ENCODE measurements around the gene MRPS26.
"Not testable (repeated sequence)": the region's sequence is repeated elsewhere in the genome, so short reads cannot be mapped to it uniquely, and the experiment has no call there.

Gene MRPS26

GRCh38 chr20:3043322-3043721, 2.5 kb upstream of the MRPS26 start, which contains the start of gene GNRH2:
GNRH2 (plus strand) TSS chr20:3043622; CDS start chr20:3044415, 793 bp downstream.
- H3K27ac ChIP-seq (ENCODE audit: low read depth, low read length), result no peak within 1 kb of the TSS
- H3K36me3 ChIP-seq (ENCODE audit: insufficient read depth, low read length), result peaks cover 34% of the 10 kb centered on the region
- no peak within 1 kb of the TSS for H3K4me3 ChIP-seq (ENCODE audit: low read length)
- H3K9ac ChIP-seq (ENCODE audit: low read depth, low read length), result no peak within 1 kb of the TSS
- no peaks in the 10 kb centered on the region for H3K9me3 ChIP-seq (ENCODE audit: insufficient read depth, low read depth, low read length)
- WGBS, result 84% methylated on average over 3 of the region's 3 CpGs
- no peaks in the 10 kb centered on the region for H3K27me3 ChIP-seq (ENCODE audit: insufficient read depth, low read length)
- H3K4me1 ChIP-seq (ENCODE audit: insufficient read depth, low read length), result peaks cover 15% of the 10 kb centered on the region

DNA sequence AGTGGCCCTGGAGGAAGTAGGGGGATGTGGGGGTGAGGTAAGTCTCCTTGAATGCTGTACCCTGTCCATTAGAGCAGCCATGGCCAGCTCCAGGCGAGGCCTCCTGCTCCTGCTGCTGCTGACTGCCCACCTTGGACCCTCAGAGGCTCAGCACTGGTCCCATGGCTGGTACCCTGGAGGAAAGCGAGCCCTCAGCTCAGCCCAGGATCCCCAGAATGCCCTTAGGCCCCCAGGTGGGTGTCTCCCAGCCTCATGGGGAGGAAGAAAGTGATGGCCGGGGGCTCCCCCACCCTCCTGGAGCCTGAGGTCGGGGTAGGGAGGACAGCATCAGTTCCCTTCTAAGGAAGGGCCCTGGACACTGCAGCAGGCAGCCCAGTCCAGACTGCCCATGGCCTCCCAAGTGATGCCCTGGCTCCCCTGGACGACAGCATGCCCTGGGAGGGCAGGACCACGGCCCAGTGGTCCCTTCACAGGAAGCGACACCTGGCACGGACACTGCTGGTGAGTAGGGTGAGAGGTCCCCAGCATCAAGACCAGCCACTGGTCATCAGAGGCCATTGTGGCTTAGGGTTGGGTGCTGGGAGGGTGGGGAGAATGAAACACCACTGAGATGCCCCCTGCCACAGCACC, 1.4 kb upstream of the MRPS26 start:
- H3K36me3 ChIP-seq (ENCODE audit: insufficient read depth, low read length), result peaks cover 33% of the 10 kb centered on the region
- H3K4me1 ChIP-seq (ENCODE audit: insufficient read depth, low read length), result peaks cover 15% of the 10 kb centered on the region
- no peaks in the 10 kb centered on the region for H3K9me3 ChIP-seq (ENCODE audit: insufficient read depth, low read depth, low read length)
- no peak overlapping the region for H3K27ac ChIP-seq (ENCODE audit: low read depth, low read length)
- 94% methylated on average over 8 of the region's 8 CpGs for WGBS
- no peak overlapping the region for H3K9ac ChIP-seq (ENCODE audit: low read depth, low read length)
- H3K4me3 ChIP-seq (ENCODE audit: low read length), result 0 out of 2 replicates have a peak overlapping the region, but pooled peaks have one; percentile 94
- no peaks in the 10 kb centered on the region for H3K27me3 ChIP-seq (ENCODE audit: insufficient read depth, low read length)

GRCh38 chr20:3045042-3045815, 623 bp upstream of the MRPS26 start:
- WGBS, result 5% methylated on average over 24 of the region's 24 CpGs
- Histone ChIP-seq H3K36me3 (ENCODE audit: insufficient read depth, low read length) (peaks cover 33% of the 10 kb centered on the region), H3K27me3 (ENCODE audit: insufficient read depth, low read length) (no peaks in the 10 kb centered on the region), H3K4me3 (ENCODE audit: low read length) (peak overlapping the region; percentile 94), H3K4me1 (ENCODE audit: insufficient read depth, low read length) (peaks cover 15% of the 10 kb centered on the region), H3K9ac (ENCODE audit: low read depth, low read length) (peak overlapping the region; percentile 92), H3K9me3 (ENCODE audit: insufficient read depth, low read depth, low read length) (no peaks in the 10 kb centered on the region), H3K27ac (ENCODE audit: low read depth, low read length) (peak overlapping the region; percentile 54)

- peaks cover 9% of the 10 kb centered on the region for H3K4me1 ChIP-seq (ENCODE audit: insufficient read depth, low read length)
- H3K27ac ChIP-seq (ENCODE audit: low read depth, low read length), result peak overlapping the region; percentile 20; the same call in 1 of the 2 replicates
- peak overlapping the region; percentile 92 for H3K9ac ChIP-seq (ENCODE audit: low read depth, low read length)
- H3K4me3 ChIP-seq (ENCODE audit: low read length), result peak overlapping the region; percentile 94
- 40% methylated on average over 37 of the region's 39 CpGs for WGBS
- H3K9me3 ChIP-seq (ENCODE audit: insufficient read depth, low read depth, low read length), result no peaks in the 10 kb centered on the region
- H3K27me3 ChIP-seq (ENCODE audit: insufficient read depth, low read length), result no peaks in the 10 kb centered on the region
- H3K36me3 ChIP-seq (ENCODE audit: insufficient read depth, low read length), result peaks cover 29% of the 10 kb centered on the region
Measured at GRCh38 chr20:3046677-3047462, 1.0 kb downstream of the MRPS26 start.

GRCh38 chr20:3047486-3048419, 1.9 kb downstream of the MRPS26 start:
- Histone ChIP-seq H3K27ac (ENCODE audit: low read depth, low read length) (no peak overlapping the region), H3K36me3 (ENCODE audit: insufficient read depth, low read length) (peaks cover 29% of the 10 kb centered on the region), H3K9ac (ENCODE audit: low read depth, low read length) (no peak overlapping the region), H3K4me1 (ENCODE audit: insufficient read depth, low read length) (peaks cover 3% of the 10 kb centered on the region), H3K4me3 (ENCODE audit: low read length) (0 out of 2 replicates have a peak overlapping the region, but pooled peaks have one; percentile 94), H3K9me3 (ENCODE audit: insufficient read depth, low read depth, low read length) (no peaks in the 10 kb centered on the region), H3K27me3 (ENCODE audit: insufficient read depth, low read length) (no peaks in the 10 kb centered on the region)
- WGBS, result 96% methylated on average over 14 of the region's 14 CpGs

DNA sequence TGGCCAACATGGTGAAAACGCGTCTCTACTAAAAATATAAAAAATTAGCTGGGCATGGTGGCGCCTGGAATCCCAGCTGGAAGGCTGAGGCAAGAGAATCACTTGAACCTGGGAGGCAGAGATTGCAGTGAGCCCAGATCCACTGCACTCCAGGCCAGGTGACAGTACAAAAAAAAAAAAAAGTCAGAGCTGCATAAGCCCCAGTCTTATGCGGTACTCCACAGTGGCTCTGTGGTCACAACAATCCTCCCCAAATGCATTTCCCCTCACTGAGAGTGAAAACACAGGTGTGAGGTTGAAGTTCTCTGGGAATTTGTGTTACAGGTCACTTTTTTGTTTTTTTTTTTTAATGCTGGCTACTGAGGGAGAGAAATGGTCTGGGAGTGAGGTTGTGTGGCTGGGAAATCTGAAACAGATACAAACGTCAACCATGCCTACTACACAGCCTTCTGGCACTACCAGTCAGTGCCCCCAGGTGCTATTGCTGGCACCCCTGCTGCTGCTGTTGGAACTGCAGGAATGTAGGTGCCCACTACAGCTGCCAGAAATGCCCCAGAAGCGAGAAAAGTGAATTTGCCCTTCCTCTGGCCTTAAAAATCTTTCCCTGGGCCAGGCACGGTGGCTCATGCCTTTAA, 5.7 kb downstream of the MRPS26 start:
- peaks cover 29% of the 10 kb centered on the region for H3K36me3 ChIP-seq (ENCODE audit: insufficient read depth, low read length)
- no peak overlapping the region for H3K9ac ChIP-seq (ENCODE audit: low read depth, low read length)
- H3K27me3 ChIP-seq (ENCODE audit: insufficient read depth, low read length), result no peaks in the 10 kb centered on the region
- 86% methylated on average over 6 of the region's 7 CpGs for WGBS
- no peak overlapping the region for H3K27ac ChIP-seq (ENCODE audit: low read depth, low read length)
- no peak overlapping the region for H3K4me3 ChIP-seq (ENCODE audit: low read length)
- H3K9me3 ChIP-seq (ENCODE audit: insufficient read depth, low read depth, low read length), result no peaks in the 10 kb centered on the region
- H3K4me1 ChIP-seq (ENCODE audit: insufficient read depth, low read length), result no peaks in the 10 kb centered on the region

- no peaks in the 10 kb centered on the region for H3K36me3 ChIP-seq (ENCODE audit: insufficient read depth, low read length)
- no peak overlapping the region for H3K4me3 ChIP-seq (ENCODE audit: low read length)
- H3K9ac ChIP-seq (ENCODE audit: low read depth, low read length), result no peak overlapping the region
- WGBS, result 91% methylated on average over 3 of the region's 3 CpGs
- no peaks in the 10 kb centered on the region for H3K27me3 ChIP-seq (ENCODE audit: insufficient read depth, low read length)
- no peak overlapping the region for H3K27ac ChIP-seq (ENCODE audit: low read depth, low read length)
- no peaks in the 10 kb centered on the region for H3K4me1 ChIP-seq (ENCODE audit: insufficient read depth, low read length)
- no peaks in the 10 kb centered on the region for H3K9me3 ChIP-seq (ENCODE audit: insufficient read depth, low read depth, low read length)
Measured at GRCh38 chr20:3059489-3059888, 13.6 kb downstream of the MRPS26 start.

GRCh38 chr20:3064119-3064518, 18.3 kb downstream of the MRPS26 start:
- H3K4me3 ChIP-seq (ENCODE audit: low read length); H3K4me1 ChIP-seq (ENCODE audit: insufficient read depth, low read length); H3K36me3 ChIP-seq (ENCODE audit: insufficient read depth, low read length); H3K27ac ChIP-seq (ENCODE audit: low read depth, low read length); H3K9ac ChIP-seq (ENCODE audit: low read depth, low read length); H3K27me3 ChIP-seq (ENCODE audit: insufficient read depth, low read length); H3K9me3 ChIP-seq (ENCODE audit: insufficient read depth, low read depth, low read length): not testable (repeated sequence)
- WGBS, result 84% methylated on average over 6 of the region's 6 CpGs

DNA sequence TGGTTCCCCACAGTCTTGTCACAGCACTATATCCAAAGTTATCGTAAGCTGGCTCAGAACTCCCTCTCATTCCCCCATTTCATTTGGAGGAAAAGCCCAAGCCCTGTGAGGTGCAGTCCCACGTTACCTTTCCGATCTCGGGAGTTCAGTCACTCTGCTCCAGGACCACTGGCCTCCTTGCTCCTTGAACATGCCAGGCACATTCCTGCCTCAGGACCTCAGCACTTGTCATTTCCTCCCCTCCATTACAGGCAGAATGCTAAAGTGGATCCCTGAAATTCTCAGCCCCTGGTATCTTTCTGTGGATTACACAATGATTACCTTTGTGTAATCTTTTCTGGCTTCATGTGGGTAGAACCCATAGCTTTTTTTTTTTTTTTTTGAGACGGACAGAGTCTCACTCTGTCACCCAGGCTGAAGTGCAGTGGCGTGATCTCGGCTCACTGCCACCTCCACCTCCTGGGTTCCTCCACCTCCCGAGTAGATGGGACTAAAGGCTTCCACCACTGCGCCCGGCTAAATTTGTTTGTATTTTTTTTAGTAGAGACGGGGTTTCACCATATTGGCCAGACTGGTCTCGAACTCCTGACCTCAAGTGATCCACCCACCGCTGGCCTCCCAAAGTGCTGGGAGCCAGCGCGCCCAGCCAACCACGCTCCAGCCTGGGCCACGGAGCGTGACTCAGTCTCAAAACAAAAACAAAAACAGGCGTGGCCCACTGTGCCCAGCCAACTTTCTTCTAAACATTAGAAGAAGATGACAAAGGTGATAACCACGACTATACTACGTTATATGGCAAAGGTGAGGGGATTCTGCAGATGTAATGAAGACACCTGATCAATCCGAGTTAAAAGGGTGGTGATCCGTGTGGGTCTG, 21.5 kb downstream of the MRPS26 start:
- peaks cover 20% of the 10 kb centered on the region for H3K27me3 ChIP-seq (ENCODE audit: insufficient read depth, low read length)
- H3K9me3 ChIP-seq (ENCODE audit: insufficient read depth, low read depth, low read length), result no peaks in the 10 kb centered on the region
- H3K9ac ChIP-seq (ENCODE audit: low read depth, low read length), result no peak overlapping the region
- no peaks in the 10 kb centered on the region for H3K4me1 ChIP-seq (ENCODE audit: insufficient read depth, low read length)
- WGBS, result 83% methylated on average over 23 of the region's 23 CpGs
- no peak overlapping the region for H3K27ac ChIP-seq (ENCODE audit: low read depth, low read length)
- no peaks in the 10 kb centered on the region for H3K36me3 ChIP-seq (ENCODE audit: insufficient read depth, low read length)
- no peak overlapping the region for H3K4me3 ChIP-seq (ENCODE audit: low read length)
